Measurements from ENCODE around the gene DCLK2.

DCLK2 gene

DNA sequence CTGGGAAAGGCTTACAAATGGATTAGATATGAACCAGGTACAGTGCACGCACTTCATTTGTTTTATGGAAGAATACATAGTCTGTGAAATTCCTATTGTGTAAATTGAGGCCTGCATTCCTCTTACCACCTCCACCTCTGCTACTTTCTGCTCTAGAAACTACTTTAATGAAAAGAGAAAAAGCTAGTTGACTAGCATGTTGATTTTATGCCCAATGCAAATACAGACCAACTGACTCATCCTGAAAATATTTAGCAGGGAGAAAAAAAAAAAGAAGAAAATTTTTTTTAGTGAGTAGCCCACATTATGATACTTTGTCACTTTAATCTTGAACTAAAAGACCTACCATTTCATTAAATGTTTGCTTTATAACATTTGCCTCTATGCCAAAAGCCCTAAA is 41.2 kb downstream of the DCLK2 start:
- DNase-seq: no peak

GRCh38 chr4:150123087-150123486 is 44.8 kb downstream of the DCLK2 start:
- DNase-seq: no peak

DNA sequence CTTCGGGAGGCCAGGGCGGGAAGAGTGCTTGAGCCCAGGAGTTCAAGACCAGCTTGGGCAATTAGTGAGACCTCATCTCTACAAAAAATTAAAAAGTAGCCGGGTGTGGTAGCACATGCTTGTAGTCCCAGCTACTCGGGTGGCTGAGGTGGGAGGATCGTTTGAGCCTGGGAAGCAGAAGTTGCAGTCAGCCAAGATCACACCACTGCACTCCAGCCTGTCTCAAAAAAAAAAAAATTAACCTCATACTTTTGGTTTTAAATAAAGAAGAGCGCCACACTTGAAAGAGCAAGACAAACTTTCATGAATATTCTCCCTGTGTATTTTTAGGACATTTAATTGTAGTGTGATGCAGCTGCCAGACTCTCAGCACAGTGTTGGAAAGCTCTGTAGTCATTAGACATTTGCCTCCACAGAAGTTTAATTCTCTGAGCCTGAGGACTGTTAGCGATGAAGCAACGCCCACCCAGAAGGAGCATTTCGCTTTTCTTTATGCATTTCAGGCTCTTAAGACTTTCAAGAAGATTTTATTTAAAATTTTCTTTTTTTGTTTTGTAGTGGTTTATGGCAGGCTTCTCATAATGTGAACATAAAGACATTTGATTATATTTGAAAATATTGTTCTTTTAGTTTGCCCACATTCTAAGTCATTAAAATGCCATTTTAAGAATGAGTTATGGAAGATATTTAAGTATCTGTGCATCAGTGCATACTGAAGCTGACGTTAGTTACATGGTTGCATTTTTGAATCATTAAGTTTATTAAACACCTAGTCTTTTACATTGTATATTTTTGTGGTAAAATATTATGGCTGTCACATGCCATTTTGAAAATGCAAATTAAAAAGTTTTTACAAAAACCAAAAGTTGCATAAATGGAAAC is 45.8 kb downstream of the DCLK2 start:
- DNase-seq: peak in 1 of 2 donors; percentile 62

GRCh38 chr4:150126201-150126863 is 48.1 kb downstream of the DCLK2 start:
- DNase-seq: no peak

DNA sequence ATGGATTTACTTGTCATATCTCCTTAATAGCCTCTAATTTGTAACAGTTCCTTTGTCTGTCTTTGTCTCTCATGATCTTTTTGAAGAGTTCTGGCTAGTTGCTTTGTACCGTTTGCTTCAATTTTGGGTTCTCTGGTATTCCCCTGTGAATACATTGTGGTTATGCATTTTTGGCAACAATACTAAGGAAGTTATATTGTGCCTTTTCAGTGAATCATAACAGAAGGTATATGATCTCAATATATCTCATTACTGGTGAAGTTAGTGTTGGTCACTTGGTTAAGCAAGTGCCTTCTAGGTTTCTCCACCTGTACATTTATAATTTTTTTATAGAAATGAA is 48.6 kb downstream of the DCLK2 start:
- DNase-seq: no peak

DNA sequence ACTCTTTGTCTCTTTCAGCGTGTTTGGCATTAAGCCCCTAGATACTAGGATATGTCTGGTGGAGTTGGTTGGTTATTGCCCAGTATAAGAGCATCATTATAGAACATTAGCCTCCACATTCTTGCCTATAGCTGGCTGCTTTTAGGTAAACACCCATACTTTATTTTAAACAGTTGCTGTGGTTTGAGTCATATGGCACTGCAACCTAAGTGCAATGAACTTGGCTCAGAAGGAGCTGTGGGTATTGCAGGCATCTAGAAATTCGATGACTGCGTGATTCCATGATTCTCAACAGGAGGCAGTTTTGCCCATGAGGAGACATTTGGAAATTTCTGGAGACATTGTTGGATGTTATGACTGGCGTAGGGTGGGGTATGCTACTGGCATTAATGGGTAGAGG is 49.5 kb downstream of the DCLK2 start:
- no peak for DNase-seq

GRCh38 chr4:150130933-150131332 is 52.7 kb downstream of the DCLK2 start:
- no peak for DNase-seq

DNA sequence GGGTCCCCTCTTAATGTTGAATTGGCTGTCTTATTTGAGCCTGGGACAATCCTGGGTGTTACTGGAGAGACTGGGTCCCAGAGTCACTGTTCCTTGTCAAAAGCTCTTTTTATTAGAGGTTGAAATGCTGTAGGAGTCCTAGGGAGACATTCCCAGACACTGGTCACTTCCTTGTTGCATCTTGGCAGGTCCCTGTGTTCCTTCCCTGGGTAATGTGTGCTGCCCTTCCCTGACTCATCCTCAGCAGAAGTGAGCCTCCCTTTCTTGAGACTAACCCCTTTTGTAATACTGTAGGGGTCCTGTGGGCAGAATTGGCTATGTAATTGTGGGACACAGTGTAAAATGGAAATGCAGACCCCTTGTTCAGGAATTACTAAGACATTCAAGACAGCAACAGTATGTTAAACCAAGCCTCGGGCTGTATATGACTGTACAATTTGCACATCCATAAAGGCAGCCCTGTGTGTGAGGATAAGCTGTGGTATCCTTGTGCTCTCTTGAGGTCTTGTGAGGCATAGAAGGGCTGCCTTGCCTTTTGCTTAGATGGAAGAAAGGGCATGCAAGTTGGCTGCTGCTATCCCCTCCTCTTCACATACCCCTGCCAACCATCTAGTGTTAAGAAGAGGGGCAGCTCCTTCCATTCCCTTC is 53.5 kb downstream of the DCLK2 start:
- no peak for DNase-seq

- DNase-seq: no peak
Observed at GRCh38 chr4:150133605-150134004, 55.4 kb downstream of the DCLK2 start.

- DNase-seq: no peak
Observed at GRCh38 chr4:150135134-150135772, 57.0 kb downstream of the DCLK2 start.

GRCh38 chr4:150136036-150136435 is 57.8 kb downstream of the DCLK2 start:
- DNase-seq: no peak

DNA sequence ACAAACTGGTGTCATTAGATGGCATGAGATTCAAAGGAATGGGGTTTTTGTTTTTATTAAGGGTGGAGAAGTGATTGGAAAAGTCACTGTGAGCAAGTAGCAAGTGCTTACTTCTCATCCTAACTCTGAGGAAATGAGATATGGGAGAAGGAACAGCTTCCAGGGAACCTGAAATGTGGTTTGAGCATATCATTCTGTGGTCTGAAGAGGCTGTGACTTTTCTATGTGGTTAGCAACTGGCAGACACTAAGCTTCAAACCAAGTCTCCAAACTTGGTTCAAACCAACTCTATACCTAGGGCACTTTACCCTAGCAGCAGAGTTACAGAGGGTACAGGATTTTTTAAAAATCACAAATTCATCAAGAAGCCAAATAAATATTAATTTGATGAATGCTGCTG is 58.2 kb downstream of the DCLK2 start:
- no peak for DNase-seq

- no peak for DNase-seq
Observed at GRCh38 chr4:150139297-150139865, 61.1 kb downstream of the DCLK2 start.

DNA sequence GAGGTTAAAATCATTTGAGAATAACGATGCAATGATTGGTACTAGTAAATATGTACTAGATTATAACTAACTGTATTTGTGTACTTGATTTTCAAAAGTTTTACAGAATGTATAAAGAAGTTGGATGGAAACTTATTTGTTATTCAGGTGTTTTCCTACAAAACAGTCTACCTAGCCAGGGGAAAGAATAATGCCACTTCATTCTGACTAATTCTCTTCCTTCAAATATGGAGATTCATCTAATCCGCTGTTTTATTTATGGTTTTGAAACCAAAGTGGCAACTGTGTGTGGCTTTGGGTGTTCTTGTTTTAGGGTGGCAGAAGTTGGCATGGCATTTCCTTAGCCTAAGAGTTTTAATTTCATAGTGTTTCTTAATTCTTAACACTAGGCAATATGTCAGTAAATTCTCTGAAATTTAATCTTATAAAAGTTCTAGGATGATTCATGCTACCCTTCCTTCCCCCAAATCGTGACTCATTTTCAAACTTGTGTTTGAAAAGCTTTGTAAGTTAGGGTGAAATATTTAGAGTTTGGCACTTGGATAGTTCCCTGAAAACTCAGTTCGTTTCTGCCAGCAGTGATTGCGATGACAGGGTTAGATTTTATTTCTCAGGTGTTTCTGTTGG is 62.6 kb downstream of the DCLK2 start:
- no peak for DNase-seq

GRCh38 chr4:150141756-150142155 is 63.5 kb downstream of the DCLK2 start:
- DNase-seq: no peak

- DNase-seq: no peak
Observed at GRCh38 chr4:150142831-150143230, 64.6 kb downstream of the DCLK2 start.

- no peak for DNase-seq
Observed at GRCh38 chr4:150145090-150145945, 67.1 kb downstream of the DCLK2 start.

GRCh38 chr4:150145946-150146340 is 67.7 kb downstream of the DCLK2 start:
- no peak for DNase-seq

DNA sequence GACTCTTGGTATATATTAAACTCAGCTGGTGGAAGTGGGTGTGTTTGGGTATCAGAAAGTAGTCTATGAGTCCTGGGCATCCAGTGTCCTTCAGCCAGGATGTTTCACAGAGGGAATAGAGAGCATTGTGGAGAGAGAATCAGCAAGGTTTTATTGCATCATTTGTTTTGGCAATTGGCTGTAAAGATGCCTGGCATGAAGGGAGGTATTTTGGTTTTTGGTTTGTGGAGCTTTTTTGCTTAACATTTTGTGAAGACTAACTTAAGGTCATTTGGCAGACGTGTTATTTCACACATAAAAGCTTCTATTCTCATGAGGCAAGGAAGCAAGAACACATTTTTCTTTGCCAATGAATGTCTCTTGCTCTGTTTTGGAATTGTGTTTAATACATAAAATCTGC is 71.1 kb downstream of the DCLK2 start:
- peak in 1 of 2 donors; percentile 49 for DNase-seq

GRCh38 chr4:150150629-150151062 is 72.4 kb downstream of the DCLK2 start:
- peak; percentile 13 to 59 for DNase-seq

GRCh38 chr4:150152766-150153165 is 74.5 kb downstream of the DCLK2 start:
- DNase-seq: no peak

DNA sequence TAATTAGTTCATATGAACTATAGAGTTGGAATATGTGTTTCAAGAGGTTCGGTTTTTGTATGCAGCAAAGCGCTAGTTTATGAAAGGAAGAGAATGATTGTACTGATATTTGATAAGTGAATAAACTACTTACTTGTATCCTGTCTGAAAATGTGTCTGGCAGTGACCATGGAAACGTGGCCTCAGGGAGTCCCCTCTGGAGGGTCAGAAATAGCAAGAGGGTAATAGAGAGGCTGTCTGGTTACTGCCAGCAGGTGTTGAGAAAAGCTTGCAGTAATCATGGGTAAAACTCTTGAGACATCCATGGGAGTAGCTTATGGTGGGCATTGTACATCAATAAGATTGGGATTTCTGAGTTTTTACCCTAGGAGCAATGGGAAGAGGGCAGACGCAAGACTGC is 77.1 kb downstream of the DCLK2 start:
- no peak for DNase-seq

Measured in hippocampal formation (tissue), 2 donors.